Measurements from ENCODE around the gene RBM33. TPM values are rescaled to one million over a fixed set of nuclear protein-coding genes. Genes with fewer than 3 reads are reported as not detected.
A peak's percentile ranks its signal among the peaks of the same experiment; 100 is the strongest.

RBM33 gene
- total RNA-seq, 2 experiments from 2014 or later, result 73.7 to 84.8 TPM

GRCh38 chr7:155794196-155794595, 149.7 kb downstream of the RBM33 start:
- H3K4me3 Mint-ChIP-seq, result no peak overlapping the region
- TF ChIP-seq, protein P1, sequence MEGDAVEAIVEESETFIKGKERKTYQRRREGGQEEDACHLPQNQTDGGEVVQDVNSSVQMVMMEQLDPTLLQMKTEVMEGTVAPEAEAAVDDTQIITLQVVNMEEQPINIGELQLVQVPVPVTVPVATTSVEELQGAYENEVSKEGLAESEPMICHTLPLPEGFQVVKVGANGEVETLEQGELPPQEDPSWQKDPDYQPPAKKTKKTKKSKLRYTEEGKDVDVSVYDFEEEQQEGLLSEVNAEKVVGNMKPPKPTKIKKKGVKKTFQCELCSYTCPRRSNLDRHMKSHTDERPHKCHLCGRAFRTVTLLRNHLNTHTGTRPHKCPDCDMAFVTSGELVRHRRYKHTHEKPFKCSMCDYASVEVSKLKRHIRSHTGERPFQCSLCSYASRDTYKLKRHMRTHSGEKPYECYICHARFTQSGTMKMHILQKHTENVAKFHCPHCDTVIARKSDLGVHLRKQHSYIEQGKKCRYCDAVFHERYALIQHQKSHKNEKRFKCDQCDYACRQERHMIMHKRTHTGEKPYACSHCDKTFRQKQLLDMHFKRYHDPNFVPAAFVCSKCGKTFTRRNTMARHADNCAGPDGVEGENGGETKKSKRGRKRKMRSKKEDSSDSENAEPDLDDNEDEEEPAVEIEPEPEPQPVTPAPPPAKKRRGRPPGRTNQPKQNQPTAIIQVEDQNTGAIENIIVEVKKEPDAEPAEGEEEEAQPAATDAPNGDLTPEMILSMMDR (IDR thresholded peaks at IDR 0.05), result no peak
- H3K9me3 Mint-ChIP-seq, result no peaks in the 10 kb centered on the region
- DNase-seq (no peak), ATAC-seq (no peak)
- no peaks in the 10 kb centered on the region for H3K36me3 Mint-ChIP-seq (ENCODE audit: low read depth)
- H3K27me3 Mint-ChIP-seq, result peaks cover 12% of the 10 kb centered on the region
- POLR2A ChIA-PET, result no interaction called here
- no peaks in the 10 kb centered on the region for H3K4me1 Mint-ChIP-seq (ENCODE audit: low read depth)
- CTCF ChIA-PET, result interaction anchor here (1.4 kb wide), 1 partner anchor 679 kb away, joined by 4 read pairs; no protein-coding TSS in a partner anchor
- intact Hi-C loops (cut with micrococcal nuclease), result no loop called here
- no peak overlapping the region for H3K27ac Mint-ChIP-seq

- Mint-ChIP-seq H3K9me3 (no peaks in the 10 kb centered on the region), H3K4me3 (no peak overlapping the region), H3K27ac (no peak overlapping the region), H3K27me3 (peaks cover 22% of the 10 kb centered on the region), H3K4me1 (ENCODE audit: low read depth) (no peaks in the 10 kb centered on the region), H3K36me3 (ENCODE audit: low read depth) (no peaks in the 10 kb centered on the region)
- TF ChIP-seq, protein P1 (IDR thresholded peaks at IDR 0.05), result no peak
- POLR2A ChIA-PET, result no interaction called here
- intact Hi-C loops (cut with micrococcal nuclease), result no loop called here
- CTCF ChIA-PET, result interaction anchor here (0.9 to 1.4 kb wide), 3 partner anchors 22 to 678 kb away, joined by 3 to 4 read pairs (median 4); no protein-coding TSS in a partner anchor
- ATAC-seq (no peak), DNase-seq (no peak)
Observed at GRCh38 chr7:155795401-155795800, 150.9 kb downstream of the RBM33 start.

GRCh38 chr7:155795951-155796350, 151.5 kb downstream of the RBM33 start:
- no peaks in the 10 kb centered on the region for H3K36me3 Mint-ChIP-seq (ENCODE audit: low read depth)
- H3K27ac Mint-ChIP-seq, result no peak overlapping the region
- ATAC-seq (no peak), DNase-seq (no peak)
- H3K4me3 Mint-ChIP-seq, result no peak overlapping the region
- TF ChIP-seq, protein P1 (IDR thresholded peaks at IDR 0.05), result no peak
- no peaks in the 10 kb centered on the region for H3K4me1 Mint-ChIP-seq (ENCODE audit: low read depth)
- ChIA-PET POLR2A (interaction anchor here (0.6 kb wide), 1 partner anchor 271 kb away, joined by 3 read pairs; no protein-coding TSS in a partner anchor), CTCF (interaction anchor here (0.9 to 1.4 kb wide), 3 partner anchors 17 to 198 kb away, joined by 3 to 4 read pairs (median 3); no protein-coding TSS in a partner anchor)
- intact Hi-C loops (cut with micrococcal nuclease), result no loop called here
- peaks cover 27% of the 10 kb centered on the region for H3K27me3 Mint-ChIP-seq
- no peaks in the 10 kb centered on the region for H3K9me3 Mint-ChIP-seq

- Mint-ChIP-seq H3K36me3 (ENCODE audit: low read depth) (no peaks in the 10 kb centered on the region), H3K4me1 (ENCODE audit: low read depth) (no peaks in the 10 kb centered on the region), H3K9me3 (no peaks in the 10 kb centered on the region), H3K27me3 (peaks cover 31% of the 10 kb centered on the region), H3K27ac (no peak overlapping the region), H3K4me3 (no peak overlapping the region)
- CTCF ChIA-PET, result interaction anchor here (1.2 to 1.3 kb wide), 2 partner anchors 17 to 198 kb away, joined by 3 to 4 read pairs; no protein-coding TSS in a partner anchor
- POLR2A ChIA-PET, result interaction anchor here (0.6 kb wide), 1 partner anchor 271 kb away, joined by 3 read pairs; no protein-coding TSS in a partner anchor
- TF ChIP-seq, protein P1 (IDR thresholded peaks at IDR 0.05), result peak; percentile 93
- DNase-seq, result peak; percentile 74
- ATAC-seq, result peak; percentile 87
- intact Hi-C loops (cut with micrococcal nuclease), result no loop called here
Observed at GRCh38 chr7:155796381-155797261, 152.2 kb downstream of the RBM33 start.
